ENCODE data around the gene COL5A3. TPM values are rescaled to one million over a fixed set of nuclear protein-coding genes. Genes with fewer than 3 reads are reported as not detected.
A peak's percentile ranks its signal among the peaks of the same experiment; 100 is the strongest.

The COL5A3 gene
- total and polyA plus RNA-seq, 2 experiments from 2014 or later = 1.0 to 1.2 TPM

DNA sequence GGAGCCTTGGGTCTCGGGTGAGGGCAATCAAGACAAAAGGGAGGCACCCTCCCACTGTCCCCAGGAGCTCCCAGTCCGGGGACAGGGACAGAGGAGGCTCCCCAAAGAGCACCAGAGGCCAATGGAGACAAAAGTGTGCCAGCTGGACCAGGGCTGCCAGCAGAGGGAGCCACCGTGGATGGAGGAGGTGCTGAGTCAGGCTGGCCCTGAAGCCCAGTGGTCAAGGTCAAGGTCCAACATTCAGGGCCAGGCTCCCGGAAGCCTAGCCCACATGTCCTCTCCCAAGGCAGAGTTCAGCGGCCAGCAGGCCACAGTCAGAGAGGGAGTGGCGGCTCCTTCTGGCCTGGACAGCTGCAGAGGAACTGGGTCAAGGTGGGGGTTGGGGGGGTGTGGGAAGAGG, 8.4 kb downstream of the COL5A3 start (continued):
- TF ChIP-seq, protein P1, sequence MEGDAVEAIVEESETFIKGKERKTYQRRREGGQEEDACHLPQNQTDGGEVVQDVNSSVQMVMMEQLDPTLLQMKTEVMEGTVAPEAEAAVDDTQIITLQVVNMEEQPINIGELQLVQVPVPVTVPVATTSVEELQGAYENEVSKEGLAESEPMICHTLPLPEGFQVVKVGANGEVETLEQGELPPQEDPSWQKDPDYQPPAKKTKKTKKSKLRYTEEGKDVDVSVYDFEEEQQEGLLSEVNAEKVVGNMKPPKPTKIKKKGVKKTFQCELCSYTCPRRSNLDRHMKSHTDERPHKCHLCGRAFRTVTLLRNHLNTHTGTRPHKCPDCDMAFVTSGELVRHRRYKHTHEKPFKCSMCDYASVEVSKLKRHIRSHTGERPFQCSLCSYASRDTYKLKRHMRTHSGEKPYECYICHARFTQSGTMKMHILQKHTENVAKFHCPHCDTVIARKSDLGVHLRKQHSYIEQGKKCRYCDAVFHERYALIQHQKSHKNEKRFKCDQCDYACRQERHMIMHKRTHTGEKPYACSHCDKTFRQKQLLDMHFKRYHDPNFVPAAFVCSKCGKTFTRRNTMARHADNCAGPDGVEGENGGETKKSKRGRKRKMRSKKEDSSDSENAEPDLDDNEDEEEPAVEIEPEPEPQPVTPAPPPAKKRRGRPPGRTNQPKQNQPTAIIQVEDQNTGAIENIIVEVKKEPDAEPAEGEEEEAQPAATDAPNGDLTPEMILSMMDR (conservative IDR thresholded peaks at IDR 0.05; ENCODE audit: low read depth in 2 of 2) = peak; percentile 71 to 90

DNA sequence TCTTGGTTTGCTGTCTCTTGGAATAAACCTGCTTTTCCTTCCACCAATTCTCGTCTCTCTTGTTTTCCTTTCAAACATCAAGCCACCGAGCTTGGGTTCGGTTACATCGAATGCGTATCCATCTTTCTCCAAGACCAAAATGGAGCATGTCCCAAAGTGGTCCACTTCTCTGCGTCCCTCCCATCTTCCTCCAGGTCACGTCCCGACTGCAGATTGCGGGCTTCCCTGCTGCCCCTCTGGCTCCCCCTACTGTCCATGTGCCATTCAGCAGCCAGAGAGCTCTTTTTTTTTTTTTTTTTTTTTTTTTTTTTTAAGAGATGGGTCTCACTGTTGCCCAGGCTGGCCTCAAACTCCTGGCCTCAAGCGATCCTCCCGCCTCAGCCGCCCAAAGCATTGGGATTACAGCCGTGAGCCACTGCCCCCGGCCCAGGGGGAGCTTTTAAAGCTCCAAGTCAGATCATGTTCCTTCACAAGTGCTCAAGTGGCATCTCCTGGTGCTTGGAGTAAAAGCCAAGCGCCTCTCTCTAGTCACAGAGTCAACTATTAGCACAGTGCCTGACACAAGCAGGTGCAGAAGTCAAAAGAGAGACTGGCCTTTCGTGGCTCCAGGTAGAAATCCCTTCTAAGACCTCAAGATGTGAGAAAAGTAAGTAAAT, 10.0 kb downstream of the COL5A3 start:
- Histone ChIP-seq H3K27me3 (ENCODE audit: insufficient read depth) (no peaks in the 10 kb centered on the region), H3F3A (replicated peaks; ENCODE audit: low read depth) (no peaks in the 10 kb centered on the region), H3K4me1 (ENCODE audit: insufficient read depth) (no peaks in the 10 kb centered on the region), H3K4me2 (no peak overlapping the region), H2AFZ (peak overlapping the region; percentile 88), H3K79me2 (replicated peaks; ENCODE audit: insufficient read depth) (no peaks in the 10 kb centered on the region), H4K20me1 (replicated peaks; ENCODE audit: insufficient read depth) (no peaks in the 10 kb centered on the region), H3K9me2 (ENCODE audit: insufficient read depth) (no peaks in the 10 kb centered on the region), H3K27ac (ENCODE audit: low read depth) (no peak overlapping the region), H3K4me3 (no peak overlapping the region), H3K36me3 (ENCODE audit: insufficient read depth) (no peaks in the 10 kb centered on the region)
- no peaks in the 10 kb centered on the region for H3K36me3 Mint-ChIP-seq (ENCODE audit: low read depth)
- ATAC-seq (peak; percentile 82), DNase-seq (ENCODE audit: low spot score) (peak; percentile 89)
- no peak overlapping the region for H3K27ac Mint-ChIP-seq
- H3K27me3 Mint-ChIP-seq (ENCODE audit: insufficient read depth, low read depth, poor library complexity) = peaks cover 13% of the 10 kb centered on the region
- peaks cover 5% of the 10 kb centered on the region; the same call in 1 of the 3 replicates for H3K4me1 Mint-ChIP-seq
- no peak overlapping the region for H3K4me3 Mint-ChIP-seq
- no peaks in the 10 kb centered on the region; the same call in 1 of the 3 replicates for H3K9me3 Mint-ChIP-seq
- TF ChIP-seq ZNF114 (CRISPR knock-in tag; IDR thresholded peaks at IDR 0.05) = no peak
- TF ChIP-seq ZNF331 (CRISPR knock-in tag; IDR thresholded peaks at IDR 0.05; ENCODE audit: low read depth) = no peak
- TF ChIP-seq CREB1 (CRISPR knock-in tag; IDR thresholded peaks at IDR 0.05; ENCODE audit: low read depth) = no peak
- no peak for TF ChIP-seq NANOG (IDR thresholded peaks at IDR 0.05; ENCODE audit: borderline replicate concordance)
- TF ChIP-seq, protein P1 (conservative IDR thresholded peaks at IDR 0.05; ENCODE audit: low read depth in 2 of 2) = peak; percentile 76 to 86
- TF ChIP-seq, protein P2, sequence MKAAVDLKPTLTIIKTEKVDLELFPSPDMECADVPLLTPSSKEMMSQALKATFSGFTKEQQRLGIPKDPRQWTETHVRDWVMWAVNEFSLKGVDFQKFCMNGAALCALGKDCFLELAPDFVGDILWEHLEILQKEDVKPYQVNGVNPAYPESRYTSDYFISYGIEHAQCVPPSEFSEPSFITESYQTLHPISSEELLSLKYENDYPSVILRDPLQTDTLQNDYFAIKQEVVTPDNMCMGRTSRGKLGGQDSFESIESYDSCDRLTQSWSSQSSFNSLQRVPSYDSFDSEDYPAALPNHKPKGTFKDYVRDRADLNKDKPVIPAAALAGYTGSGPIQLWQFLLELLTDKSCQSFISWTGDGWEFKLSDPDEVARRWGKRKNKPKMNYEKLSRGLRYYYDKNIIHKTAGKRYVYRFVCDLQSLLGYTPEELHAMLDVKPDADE (IDR thresholded peaks at IDR 0.05) = no peak

DNA sequence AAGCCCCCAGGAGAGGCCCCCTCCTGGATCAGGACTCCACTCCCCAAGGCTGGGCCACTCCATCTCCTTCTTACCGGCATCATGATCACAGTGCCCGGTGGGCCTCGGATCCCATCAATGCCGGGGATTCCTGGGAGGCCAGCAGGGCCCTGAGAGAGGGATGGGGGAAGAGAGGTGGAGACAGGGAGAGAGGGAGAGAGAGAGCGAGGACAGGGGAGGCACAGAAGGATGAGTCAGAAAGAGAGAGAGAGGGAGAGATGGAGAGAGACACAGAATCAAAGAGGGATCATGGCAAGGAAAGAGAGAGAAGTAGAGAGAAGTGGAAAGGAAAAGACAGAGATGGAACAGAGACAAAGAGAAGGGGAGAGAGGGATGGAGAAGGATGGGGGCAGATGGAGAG, 13.8 kb downstream of the COL5A3 start:
- Mint-ChIP-seq H3K36me3 (ENCODE audit: low read depth) (no peaks in the 10 kb centered on the region), H3K27ac (no peak overlapping the region), H3K4me3 (no peak overlapping the region), H3K9me3 (no peaks in the 10 kb centered on the region; the same call in 1 of the 3 replicates), H3K4me1 (peaks cover 3% of the 10 kb centered on the region; the same call in 1 of the 3 replicates), H3K27me3 (ENCODE audit: insufficient read depth, low read depth, poor library complexity) (peaks cover 17% of the 10 kb centered on the region)
- Histone ChIP-seq H3K27me3 (ENCODE audit: insufficient read depth) (no peaks in the 10 kb centered on the region), H3K9me2 (ENCODE audit: insufficient read depth) (no peaks in the 10 kb centered on the region), H3K4me3 (no peak overlapping the region), H3K27ac (ENCODE audit: low read depth) (no peak overlapping the region), H2AFZ (peak overlapping the region; percentile 59; the same call in 1 of the 2 replicates), H3K4me2 (no peak overlapping the region), H3K36me3 (ENCODE audit: insufficient read depth) (no peaks in the 10 kb centered on the region), H3K4me1 (ENCODE audit: insufficient read depth) (no peaks in the 10 kb centered on the region), H3F3A (replicated peaks; ENCODE audit: low read depth) (no peaks in the 10 kb centered on the region), H3K79me2 (replicated peaks; ENCODE audit: insufficient read depth) (no peaks in the 10 kb centered on the region), H4K20me1 (replicated peaks; ENCODE audit: insufficient read depth) (no peaks in the 10 kb centered on the region)
- DNase-seq (ENCODE audit: low spot score) (no peak), ATAC-seq (no peak)
- TF ChIP-seq, protein P3, sequence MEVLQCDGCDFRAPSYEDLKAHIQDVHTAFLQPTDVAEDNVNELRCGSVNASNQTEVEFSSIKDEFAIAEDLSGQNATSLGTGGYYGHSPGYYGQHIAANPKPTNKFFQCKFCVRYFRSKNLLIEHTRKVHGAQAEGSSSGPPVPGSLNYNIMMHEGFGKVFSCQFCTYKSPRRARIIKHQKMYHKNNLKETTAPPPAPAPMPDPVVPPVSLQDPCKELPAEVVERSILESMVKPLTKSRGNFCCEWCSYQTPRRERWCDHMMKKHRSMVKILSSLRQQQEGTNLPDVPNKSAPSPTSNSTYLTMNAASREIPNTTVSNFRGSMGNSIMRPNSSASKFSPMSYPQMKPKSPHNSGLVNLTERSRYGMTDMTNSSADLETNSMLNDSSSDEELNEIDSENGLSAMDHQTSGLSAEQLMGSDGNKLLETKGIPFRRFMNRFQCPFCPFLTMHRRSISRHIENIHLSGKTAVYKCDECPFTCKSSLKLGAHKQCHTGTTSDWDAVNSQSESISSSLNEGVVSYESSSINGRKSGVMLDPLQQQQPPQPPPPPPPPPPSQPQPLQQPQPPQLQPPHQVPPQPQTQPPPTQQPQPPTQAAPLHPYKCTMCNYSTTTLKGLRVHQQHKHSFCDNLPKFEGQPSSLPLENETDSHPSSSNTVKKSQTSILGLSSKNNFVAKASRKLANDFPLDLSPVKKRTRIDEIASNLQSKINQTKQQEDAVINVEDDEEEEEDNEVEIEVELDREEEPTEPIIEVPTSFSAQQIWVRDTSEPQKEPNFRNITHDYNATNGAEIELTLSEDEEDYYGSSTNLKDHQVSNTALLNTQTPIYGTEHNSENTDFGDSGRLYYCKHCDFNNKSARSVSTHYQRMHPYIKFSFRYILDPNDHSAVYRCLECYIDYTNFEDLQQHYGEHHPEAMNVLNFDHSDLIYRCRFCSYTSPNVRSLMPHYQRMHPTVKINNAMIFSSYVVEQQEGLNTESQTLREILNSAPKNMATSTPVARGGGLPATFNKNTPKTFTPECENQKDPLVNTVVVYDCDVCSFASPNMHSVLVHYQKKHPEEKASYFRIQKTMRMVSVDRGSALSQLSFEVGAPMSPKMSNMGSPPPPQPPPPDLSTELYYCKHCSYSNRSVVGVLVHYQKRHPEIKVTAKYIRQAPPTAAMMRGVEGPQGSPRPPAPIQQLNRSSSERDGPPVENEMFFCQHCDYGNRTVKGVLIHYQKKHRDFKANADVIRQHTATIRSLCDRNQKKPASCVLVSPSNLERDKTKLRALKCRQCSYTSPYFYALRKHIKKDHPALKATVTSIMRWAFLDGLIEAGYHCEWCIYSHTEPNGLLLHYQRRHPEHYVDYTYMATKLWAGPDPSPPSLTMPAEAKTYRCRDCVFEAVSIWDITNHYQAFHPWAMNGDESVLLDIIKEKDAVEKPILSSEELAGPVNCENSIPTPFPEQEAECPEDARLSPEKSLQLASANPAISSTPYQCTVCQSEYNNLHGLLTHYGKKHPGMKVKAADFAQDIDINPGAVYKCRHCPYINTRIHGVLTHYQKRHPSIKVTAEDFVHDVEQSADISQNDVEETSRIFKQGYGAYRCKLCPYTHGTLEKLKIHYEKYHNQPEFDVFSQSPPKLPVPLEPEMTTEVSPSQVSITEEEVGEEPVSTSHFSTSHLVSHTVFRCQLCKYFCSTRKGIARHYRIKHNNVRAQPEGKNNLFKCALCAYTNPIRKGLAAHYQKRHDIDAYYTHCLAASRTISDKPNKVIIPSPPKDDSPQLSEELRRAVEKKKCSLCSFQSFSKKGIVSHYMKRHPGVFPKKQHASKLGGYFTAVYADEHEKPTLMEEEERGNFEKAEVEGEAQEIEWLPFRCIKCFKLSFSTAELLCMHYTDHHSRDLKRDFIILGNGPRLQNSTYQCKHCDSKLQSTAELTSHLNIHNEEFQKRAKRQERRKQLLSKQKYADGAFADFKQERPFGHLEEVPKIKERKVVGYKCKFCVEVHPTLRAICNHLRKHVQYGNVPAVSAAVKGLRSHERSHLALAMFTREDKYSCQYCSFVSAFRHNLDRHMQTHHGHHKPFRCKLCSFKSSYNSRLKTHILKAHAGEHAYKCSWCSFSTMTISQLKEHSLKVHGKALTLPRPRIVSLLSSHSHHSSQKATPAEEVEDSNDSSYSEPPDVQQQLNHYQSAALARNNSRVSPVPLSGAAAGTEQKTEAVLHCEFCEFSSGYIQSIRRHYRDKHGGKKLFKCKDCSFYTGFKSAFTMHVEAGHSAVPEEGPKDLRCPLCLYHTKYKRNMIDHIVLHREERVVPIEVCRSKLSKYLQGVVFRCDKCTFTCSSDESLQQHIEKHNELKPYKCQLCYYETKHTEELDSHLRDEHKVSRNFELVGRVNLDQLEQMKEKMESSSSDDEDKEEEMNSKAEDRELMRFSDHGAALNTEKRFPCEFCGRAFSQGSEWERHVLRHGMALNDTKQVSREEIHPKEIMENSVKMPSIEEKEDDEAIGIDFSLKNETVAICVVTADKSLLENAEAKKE (CRISPR knock-in tag; IDR thresholded peaks at IDR 0.05) = no peak
- no peak for TF ChIP-seq JUNB (IDR thresholded peaks at IDR 0.05; ENCODE audit: unreplicated experiment)
